SK-N-SH treated with all-trans-retinoic acid at 6 μM for 48 hours (cell line): ENCODE results near the gene RBBP4.

Experiments
- ARNTL ChIP-seq: fragments of 450-650 bp; formaldehyde crosslinking; IDR thresholded peaks from 2 replicates; pipeline ENCODE4 v1.5.0; 2020; ENCODE audit warnings: low read depth, mild to moderate bottlenecking, moderate library complexity, borderline replicate concordance
- CSDC2 ChIP-seq: fragments of 250-450 bp; sonication (Bioruptor Pico); IDR thresholded peaks from 2 replicates; pipeline ENCODE4 v1.5.0; 2020; ENCODE audit warnings: mild to moderate bottlenecking, moderate library complexity
- ESRRG ChIP-seq: fragments of 250-450 bp; sonication (Bioruptor Pico); IDR thresholded peaks from 2 replicates; pipeline ENCODE4 v1.6.1; 2021; ENCODE audit warnings: mild to moderate bottlenecking
- GLIS3 ChIP-seq: fragments of 250-450 bp; sonication (Bioruptor Pico); IDR thresholded peaks from 2 replicates; pipeline ENCODE4 v1.5.0; 2020; ENCODE audit warnings: mild to moderate bottlenecking, moderate library complexity
- RARB ChIP-seq: fragments of 250-450 bp; sonication (Bioruptor Pico); IDR thresholded peaks from 2 replicates; pipeline ENCODE4 v1.8.0; 2021; ENCODE audit warnings: mild to moderate bottlenecking, moderate library complexity
- TCF4 ChIP-seq: fragments of 250-450 bp; sonication (Bioruptor Pico); IDR thresholded peaks from 2 replicates; pipeline ENCODE4 v1.8.0; 2021; ENCODE audit warnings: mild to moderate bottlenecking, moderate library complexity, borderline replicate concordance
- ZFP3 ChIP-seq: fragments of 250-450 bp; sonication (Bioruptor Pico); IDR thresholded peaks from 2 replicates; pipeline ENCODE4 v1.5.0; 2020; ENCODE audit warnings: mild to moderate bottlenecking, moderate library complexity
- ZFP30 ChIP-seq: fragments of 450-650 bp; formaldehyde crosslinking; IDR thresholded peaks from 2 replicates; pipeline ENCODE4 v1.5.0; 2022; ENCODE audit warnings: mild to moderate bottlenecking, moderate library complexity
- ZNF70 ChIP-seq: fragments of 450-650 bp; formaldehyde crosslinking; IDR thresholded peaks from 2 replicates; pipeline ENCODE4 v1.5.0; 2020; ENCODE audit warnings: mild to moderate bottlenecking, moderate library complexity
- ZNF8 ChIP-seq: fragments of 450-650 bp; formaldehyde crosslinking; IDR thresholded peaks from 2 replicates; pipeline ENCODE4 v1.5.0; 2020; ENCODE audit warnings: mild to moderate bottlenecking, moderate library complexity
- TF ChIP-seq, protein P1 (sequence below): fragments of 250-450 bp; sonication (Bioruptor Pico); IDR thresholded peaks from 2 replicates; pipeline ENCODE4 v1.5.0; 2020; ENCODE audit warnings: mild to moderate bottlenecking, moderate library complexity
- TF ChIP-seq, protein P2 (sequence below): fragments of 250-450 bp; sonication (Bioruptor Pico); IDR thresholded peaks from 2 replicates; pipeline ENCODE4 v1.8.0; 2020; ENCODE audit warnings: mild to moderate bottlenecking, moderate library complexity, borderline replicate concordance
- TF ChIP-seq, protein P3 (sequence below): fragments of 250-450 bp; sonication (Bioruptor Pico); IDR thresholded peaks from 2 replicates; pipeline ENCODE4 v1.5.1; 2020; ENCODE audit warnings: low read depth, mild to moderate bottlenecking, moderate library complexity
- TF ChIP-seq, protein P4 (sequence below): fragments of 250-450 bp; sonication (Bioruptor Pico); IDR thresholded peaks from 2 replicates; pipeline ENCODE4 v1.8.0; 2021; ENCODE audit warnings: low read depth, mild to moderate bottlenecking, moderate library complexity, borderline replicate concordance

DNA sequence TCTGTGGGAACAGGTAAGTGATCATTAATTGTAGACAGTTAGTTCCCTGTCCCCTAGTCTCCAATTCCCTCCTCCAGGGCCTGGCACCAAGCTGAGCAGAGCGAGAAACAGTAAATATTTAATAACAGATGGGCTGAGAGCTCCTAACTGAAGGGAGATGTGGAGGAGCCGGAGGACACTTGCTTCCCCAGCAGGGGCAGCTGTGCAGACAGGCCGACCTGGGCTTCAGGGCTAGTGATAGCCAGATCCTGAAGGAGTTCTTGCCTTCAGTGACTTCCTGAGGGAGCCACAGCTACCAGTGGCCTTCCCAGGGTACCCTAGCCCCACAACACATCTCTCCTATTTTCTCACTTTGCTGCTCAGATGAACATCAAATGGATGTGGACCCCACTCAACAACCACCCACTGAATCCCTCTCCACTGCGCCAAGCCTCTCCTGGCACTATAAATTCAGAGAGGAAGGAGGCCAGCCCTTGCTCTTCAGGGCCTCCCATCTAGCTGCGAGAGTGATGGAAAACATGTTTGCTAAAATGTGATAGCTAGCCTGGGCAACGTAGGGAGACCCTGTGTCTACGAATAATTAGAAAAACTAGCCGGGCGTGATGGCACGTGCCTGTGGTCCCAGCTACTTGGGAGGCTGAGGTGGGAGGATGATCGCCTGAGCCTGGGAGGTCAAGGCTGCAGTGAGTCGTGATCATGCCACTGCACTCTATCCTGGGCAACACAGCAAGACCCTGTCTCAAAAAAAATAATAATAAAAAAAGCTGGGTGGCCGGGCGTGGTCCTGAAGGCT is 78.4 kb downstream of the RBBP4 start:
- TF ChIP-seq, protein P1, sequence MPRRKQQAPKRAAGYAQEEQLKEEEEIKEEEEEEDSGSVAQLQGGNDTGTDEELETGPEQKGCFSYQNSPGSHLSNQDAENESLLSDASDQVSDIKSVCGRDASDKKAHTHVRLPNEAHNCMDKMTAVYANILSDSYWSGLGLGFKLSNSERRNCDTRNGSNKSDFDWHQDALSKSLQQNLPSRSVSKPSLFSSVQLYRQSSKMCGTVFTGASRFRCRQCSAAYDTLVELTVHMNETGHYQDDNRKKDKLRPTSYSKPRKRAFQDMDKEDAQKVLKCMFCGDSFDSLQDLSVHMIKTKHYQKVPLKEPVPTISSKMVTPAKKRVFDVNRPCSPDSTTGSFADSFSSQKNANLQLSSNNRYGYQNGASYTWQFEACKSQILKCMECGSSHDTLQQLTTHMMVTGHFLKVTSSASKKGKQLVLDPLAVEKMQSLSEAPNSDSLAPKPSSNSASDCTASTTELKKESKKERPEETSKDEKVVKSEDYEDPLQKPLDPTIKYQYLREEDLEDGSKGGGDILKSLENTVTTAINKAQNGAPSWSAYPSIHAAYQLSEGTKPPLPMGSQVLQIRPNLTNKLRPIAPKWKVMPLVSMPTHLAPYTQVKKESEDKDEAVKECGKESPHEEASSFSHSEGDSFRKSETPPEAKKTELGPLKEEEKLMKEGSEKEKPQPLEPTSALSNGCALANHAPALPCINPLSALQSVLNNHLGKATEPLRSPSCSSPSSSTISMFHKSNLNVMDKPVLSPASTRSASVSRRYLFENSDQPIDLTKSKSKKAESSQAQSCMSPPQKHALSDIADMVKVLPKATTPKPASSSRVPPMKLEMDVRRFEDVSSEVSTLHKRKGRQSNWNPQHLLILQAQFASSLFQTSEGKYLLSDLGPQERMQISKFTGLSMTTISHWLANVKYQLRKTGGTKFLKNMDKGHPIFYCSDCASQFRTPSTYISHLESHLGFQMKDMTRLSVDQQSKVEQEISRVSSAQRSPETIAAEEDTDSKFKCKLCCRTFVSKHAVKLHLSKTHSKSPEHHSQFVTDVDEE (CRISPR knock-in tag), result no peak
- TF ChIP-seq, protein P2, sequence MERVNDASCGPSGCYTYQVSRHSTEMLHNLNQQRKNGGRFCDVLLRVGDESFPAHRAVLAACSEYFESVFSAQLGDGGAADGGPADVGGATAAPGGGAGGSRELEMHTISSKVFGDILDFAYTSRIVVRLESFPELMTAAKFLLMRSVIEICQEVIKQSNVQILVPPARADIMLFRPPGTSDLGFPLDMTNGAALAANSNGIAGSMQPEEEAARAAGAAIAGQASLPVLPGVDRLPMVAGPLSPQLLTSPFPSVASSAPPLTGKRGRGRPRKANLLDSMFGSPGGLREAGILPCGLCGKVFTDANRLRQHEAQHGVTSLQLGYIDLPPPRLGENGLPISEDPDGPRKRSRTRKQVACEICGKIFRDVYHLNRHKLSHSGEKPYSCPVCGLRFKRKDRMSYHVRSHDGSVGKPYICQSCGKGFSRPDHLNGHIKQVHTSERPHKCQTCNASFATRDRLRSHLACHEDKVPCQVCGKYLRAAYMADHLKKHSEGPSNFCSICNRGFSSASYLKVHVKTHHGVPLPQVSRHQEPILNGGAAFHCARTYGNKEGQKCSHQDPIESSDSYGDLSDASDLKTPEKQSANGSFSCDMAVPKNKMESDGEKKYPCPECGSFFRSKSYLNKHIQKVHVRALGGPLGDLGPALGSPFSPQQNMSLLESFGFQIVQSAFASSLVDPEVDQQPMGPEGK (CRISPR knock-in tag), result no peak
- no peak for TF ChIP-seq ARNTL (CRISPR knock-in tag)
- TF ChIP-seq GLIS3, result no peak
- TF ChIP-seq ESRRG (CRISPR knock-in tag), result no peak
- no peak for TF ChIP-seq TCF4 (CRISPR knock-in tag)
- no peak for TF ChIP-seq ZNF70 (CRISPR knock-in tag)
- TF ChIP-seq ZFP3, result no peak
- TF ChIP-seq, protein P3, sequence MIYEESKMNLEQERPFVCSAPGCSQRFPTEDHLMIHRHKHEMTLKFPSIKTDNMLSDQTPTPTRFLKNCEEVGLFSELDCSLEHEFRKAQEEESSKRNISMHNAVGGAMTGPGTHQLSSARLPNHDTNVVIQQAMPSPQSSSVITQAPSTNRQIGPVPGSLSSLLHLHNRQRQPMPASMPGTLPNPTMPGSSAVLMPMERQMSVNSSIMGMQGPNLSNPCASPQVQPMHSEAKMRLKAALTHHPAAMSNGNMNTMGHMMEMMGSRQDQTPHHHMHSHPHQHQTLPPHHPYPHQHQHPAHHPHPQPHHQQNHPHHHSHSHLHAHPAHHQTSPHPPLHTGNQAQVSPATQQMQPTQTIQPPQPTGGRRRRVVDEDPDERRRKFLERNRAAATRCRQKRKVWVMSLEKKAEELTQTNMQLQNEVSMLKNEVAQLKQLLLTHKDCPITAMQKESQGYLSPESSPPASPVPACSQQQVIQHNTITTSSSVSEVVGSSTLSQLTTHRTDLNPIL (CRISPR knock-in tag), result no peak
- no peak for TF ChIP-seq ZNF8 (CRISPR knock-in tag)
- no peak for TF ChIP-seq CSDC2 (CRISPR knock-in tag)
- TF ChIP-seq, protein P4, sequence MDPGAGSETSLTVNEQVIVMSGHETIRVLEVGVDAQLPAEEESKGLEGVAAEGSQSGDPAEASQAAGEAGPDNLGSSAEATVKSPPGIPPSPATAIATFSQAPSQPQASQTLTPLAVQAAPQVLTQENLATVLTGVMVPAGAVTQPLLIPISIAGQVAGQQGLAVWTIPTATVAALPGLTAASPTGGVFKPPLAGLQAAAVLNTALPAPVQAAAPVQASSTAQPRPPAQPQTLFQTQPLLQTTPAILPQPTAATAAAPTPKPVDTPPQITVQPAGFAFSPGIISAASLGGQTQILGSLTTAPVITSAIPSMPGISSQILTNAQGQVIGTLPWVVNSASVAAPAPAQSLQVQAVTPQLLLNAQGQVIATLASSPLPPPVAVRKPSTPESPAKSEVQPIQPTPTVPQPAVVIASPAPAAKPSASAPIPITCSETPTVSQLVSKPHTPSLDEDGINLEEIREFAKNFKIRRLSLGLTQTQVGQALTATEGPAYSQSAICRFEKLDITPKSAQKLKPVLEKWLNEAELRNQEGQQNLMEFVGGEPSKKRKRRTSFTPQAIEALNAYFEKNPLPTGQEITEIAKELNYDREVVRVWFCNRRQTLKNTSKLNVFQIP (CRISPR knock-in tag), result no peak
- TF ChIP-seq RARB (CRISPR knock-in tag), result no peak
- TF ChIP-seq ZFP30 (CRISPR knock-in tag), result no peak
